ENCODE measurements around the gene KRT86. TPM values are rescaled to one million over a fixed set of nuclear protein-coding genes. Genes with fewer than 3 reads are reported as not detected.

KRT86 gene
- total RNA-seq, 1 donor from 2014 or later, result 0.45 TPM

GRCh38 chr12:52260361-52261207 is 13.9 kb upstream of the KRT86 start:
- ATAC-seq (no peak), DNase-seq (ENCODE audit: low spot score) (no peak)
- intact Hi-C loops (cut with DNase I), result no loop called here

DNA sequence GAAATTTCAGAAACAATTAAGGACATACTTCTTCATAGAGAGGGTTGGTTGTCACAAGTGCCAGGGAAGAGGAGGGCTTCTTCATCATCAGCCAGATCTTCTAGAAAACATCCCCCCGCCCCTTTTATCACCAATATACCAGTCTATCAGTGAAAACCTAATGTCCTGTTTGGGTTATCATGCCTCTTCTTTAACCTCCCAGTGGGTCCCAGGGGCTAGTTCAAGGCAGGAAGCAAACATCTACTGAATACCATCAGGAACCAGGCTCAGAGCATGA is 13.3 kb upstream of the KRT86 start:
- ATAC-seq (no peak), DNase-seq (ENCODE audit: low spot score) (no peak)
- intact Hi-C loops (cut with DNase I), result no loop called here

DNA sequence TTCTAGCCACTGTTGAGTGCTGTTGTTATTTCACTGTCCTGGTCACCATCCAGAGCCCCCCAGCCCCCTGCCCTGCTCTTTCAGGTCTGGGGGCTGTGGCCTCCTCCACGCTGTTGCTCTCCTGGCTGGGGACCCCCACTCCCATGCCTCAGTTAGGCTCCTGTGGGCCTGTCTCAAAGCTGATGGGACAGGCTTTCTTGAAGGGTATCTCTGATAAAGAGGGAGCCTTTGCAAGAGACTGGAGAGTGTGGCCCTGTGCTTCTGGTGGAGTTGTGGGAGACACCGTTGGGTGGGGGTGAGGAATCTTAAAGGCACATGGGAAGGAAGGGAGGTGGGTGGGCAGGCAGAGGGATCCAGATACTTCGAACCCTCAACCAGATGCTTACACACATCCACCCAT is 12.2 kb upstream of the KRT86 start:
- ATAC-seq, result no peak
- DNase-seq (ENCODE audit: low spot score), result no peak
- intact Hi-C loops (cut with DNase I), result no loop called here

DNA sequence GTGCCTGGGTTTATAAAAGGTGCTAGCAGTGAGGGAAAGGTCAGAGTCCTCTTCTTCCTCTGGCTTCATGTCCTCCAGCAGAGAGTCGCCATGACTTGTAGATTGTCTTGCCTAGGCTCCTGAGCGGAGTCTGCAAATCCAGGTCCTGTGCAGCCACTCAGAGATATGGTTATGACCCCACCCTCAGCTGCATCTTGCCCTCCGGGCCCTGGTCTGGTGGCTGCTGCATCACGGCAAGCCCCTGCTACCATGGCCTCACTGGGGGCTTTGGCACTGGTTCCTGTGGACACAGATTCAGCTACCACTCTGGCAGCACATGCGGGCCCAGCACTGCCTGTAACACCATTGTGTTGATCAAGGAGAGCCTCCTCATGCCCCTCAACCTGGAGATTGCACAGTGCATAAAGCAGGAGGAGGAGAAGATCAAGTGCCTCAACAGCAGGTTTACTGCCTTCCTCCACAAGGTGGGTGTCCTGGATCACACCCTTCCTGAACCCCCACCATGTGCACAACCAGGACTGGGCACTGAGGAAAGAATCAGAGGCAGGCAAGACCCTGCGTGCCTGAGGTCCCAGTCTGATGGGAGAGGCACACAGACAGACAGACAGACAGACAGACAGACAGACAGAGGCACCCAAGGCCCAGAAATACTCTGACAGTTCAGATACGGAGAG is 10.5 kb upstream of the KRT86 start:
- DNase-seq (ENCODE audit: low spot score) (no peak), ATAC-seq (no peak)
- intact Hi-C loops (cut with DNase I), result no loop called here

GRCh38 chr12:52264435-52264825 is 10.0 kb upstream of the KRT86 start:
- intact Hi-C loops (cut with DNase I), result no loop called here
- ATAC-seq (no peak), DNase-seq (ENCODE audit: low spot score) (no peak)

- no peak for ATAC-seq
Observed at GRCh38 chr12:52266514-52266913, 7.9 kb upstream of the KRT86 start.

GRCh38 chr12:52267266-52267665 is 7.2 kb upstream of the KRT86 start:
- intact Hi-C loops (cut with DNase I), result no loop called here
- ATAC-seq (no peak), DNase-seq (ENCODE audit: low spot score) (peak; percentile 7)

More at GRCh38 chr12:52266514-52266913, 7.9 kb upstream of the KRT86 start:
- DNase-seq (ENCODE audit: low spot score), result peak; percentile 42
- intact Hi-C loops (cut with DNase I), result no loop called here

DNA sequence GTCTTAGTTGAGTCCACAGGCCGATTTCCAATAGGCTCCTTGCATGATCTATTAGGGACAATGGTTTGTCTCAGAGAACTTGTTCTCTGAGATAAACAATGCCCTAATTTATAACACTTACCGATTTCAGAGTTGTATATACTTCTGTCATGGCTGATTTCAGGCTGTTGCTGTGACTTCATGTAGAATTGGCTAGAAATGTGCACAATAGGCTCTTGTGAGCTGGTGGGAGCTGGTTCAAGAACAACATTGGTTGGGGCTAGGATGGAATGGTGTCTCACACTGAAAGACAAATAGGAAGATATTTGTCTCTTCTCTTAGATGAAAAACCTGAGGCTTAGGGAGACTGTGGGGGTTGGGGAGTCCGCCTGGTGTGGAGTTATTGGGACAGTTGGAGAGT is 6.7 kb upstream of the KRT86 start:
- intact Hi-C loops (cut with DNase I), result no loop called here
- DNase-seq (ENCODE audit: low spot score), result no peak
- no peak for ATAC-seq

GRCh38 chr12:52268212-52268611 is 6.2 kb upstream of the KRT86 start:
- ATAC-seq, result no peak
- intact Hi-C loops (cut with DNase I), result no loop called here
- DNase-seq (ENCODE audit: low spot score), result no peak

DNA sequence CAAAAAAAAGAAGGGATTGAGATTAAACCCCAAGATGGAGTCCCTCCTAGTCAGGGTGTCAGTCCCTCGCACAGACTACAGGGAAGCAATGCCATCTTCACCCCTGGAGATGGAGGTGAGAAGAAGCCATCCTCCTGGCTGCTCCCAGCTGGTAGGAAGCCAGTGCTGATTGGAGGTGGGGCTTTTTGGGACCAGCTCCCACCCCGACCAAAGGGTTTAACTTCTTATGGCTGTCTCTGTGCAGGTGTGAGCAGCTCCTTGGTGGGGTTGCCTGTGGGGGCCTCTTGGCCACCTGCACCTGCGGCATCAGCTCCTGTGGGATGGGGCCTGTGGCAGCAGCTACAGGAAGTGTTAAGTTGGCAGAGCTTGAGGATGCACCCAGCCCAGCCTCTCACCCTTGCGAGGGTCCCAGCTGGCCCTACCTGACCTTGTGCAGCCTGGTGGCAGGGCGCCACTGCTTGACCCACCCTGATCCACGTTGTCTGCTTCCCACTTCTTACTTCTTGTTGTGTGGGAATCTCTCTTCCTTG is 3.8 kb upstream of the KRT86 start:
- peak; percentile 18 for DNase-seq (ENCODE audit: low spot score)
- intact Hi-C loops (cut with DNase I), result no loop called here
- no peak for ATAC-seq

DNA sequence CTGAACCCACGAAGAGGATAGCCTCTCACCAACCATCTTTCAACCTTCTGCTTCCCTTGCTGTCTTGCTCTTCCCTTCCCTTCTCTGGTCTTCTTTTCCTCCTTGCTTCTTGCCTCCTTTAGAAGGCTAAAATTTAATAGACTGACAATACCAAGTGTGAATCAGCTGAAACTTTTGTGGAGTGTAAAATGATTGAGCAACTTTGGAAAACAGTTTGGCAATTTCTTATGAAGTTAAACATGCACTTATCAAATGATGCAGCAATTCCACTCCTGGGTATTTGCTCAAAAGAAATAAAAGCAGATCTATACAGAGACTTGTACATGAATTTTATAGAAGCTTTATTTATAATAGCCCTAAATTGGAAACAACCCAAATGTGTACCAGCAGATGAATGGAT is 3.3 kb upstream of the KRT86 start:
- intact Hi-C loops (cut with DNase I), result no loop called here
- DNase-seq (ENCODE audit: low spot score) (no peak), ATAC-seq (no peak)

- intact Hi-C loops (cut with DNase I), result no loop called here
- no peak for ATAC-seq
- DNase-seq (ENCODE audit: low spot score), result no peak
Observed at GRCh38 chr12:52275686-52276085, 1.2 kb downstream of the KRT86 start.

DNA sequence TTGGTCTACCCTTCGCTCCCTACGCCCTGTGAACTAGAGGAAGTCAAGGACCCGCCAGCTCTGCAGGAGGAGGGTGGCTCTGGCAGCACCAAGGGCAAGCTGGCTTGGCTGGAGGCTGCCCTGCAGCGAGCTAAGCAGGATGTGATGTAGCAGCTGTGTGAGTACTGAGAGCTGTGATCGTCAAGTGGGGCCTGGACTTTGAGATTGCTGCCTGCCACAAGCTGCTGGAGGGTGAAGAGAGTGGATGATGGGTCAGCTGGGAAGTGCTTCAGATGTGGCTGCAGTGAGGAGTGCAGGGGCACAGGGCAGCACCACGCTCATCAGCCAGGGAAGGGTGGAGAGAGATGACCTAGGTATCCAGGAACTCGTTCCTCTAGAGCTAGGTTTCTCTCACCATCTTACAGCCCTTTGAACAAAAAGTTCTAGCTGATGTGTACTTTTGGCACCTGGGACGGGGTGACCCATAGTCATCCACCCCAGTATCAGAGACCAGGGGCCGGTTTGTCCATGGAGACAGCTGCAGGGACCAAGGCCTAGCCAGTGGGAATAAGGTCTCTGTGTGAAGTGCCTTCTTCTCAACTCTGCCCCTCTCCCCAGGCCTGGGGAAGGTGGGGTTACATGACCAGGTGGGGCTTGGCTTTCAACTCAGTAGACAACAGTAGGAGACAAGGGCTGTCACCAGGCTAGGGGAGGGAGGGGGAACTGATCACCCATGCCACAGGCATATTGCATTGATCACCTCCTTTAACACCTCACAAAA is 3.2 kb downstream of the KRT86 start:
- DNase-seq (ENCODE audit: low spot score), result no peak
- intact Hi-C loops (cut with DNase I), result no loop called here
- ATAC-seq, result no peak

DNA sequence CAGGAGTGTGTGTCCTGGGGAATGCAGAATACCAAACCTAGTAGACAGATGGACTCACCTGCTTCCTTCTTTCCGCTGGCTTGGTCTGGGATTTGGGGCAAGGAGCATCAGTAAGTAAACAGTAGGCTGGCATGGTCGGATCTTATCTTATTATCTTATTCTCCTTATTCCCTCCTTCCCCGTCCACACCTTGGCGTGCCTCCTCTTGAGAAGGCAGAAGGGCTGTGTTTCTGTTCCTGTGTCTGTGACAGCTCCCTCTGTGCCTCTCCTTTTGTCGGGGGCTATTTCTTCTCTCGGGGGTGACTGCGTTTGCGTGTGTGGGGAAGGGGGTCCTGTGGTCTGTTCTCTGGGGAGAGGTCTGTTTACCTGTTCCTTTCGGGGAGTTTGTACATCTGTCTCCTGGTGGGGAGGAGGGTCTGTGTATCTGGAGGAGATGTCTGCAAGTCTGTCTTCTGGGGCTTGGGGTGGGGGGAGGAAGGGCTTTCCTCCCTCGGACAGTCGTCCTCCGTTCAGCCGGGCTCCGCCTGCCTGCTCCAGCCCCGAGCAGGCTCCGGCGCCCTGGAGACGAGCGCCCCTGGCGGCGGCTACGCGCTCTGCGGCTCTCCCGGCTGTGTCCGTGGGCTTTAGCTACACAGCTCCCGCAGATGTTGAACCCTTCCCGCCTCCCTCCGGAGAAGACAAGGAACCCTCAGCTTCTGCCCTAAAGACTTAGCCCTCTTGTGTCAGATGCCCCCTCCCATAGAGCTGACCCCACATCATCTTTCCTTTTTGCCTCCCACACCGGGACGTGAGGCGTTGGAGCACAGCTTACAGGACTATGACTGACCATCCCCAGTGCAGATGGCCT is 4.4 kb downstream of the KRT86 start:
- intact Hi-C loops (cut with DNase I), result no loop called here
- ATAC-seq, result peak; percentile 82
- DNase-seq (ENCODE audit: low spot score), result peak; percentile 88

DNA sequence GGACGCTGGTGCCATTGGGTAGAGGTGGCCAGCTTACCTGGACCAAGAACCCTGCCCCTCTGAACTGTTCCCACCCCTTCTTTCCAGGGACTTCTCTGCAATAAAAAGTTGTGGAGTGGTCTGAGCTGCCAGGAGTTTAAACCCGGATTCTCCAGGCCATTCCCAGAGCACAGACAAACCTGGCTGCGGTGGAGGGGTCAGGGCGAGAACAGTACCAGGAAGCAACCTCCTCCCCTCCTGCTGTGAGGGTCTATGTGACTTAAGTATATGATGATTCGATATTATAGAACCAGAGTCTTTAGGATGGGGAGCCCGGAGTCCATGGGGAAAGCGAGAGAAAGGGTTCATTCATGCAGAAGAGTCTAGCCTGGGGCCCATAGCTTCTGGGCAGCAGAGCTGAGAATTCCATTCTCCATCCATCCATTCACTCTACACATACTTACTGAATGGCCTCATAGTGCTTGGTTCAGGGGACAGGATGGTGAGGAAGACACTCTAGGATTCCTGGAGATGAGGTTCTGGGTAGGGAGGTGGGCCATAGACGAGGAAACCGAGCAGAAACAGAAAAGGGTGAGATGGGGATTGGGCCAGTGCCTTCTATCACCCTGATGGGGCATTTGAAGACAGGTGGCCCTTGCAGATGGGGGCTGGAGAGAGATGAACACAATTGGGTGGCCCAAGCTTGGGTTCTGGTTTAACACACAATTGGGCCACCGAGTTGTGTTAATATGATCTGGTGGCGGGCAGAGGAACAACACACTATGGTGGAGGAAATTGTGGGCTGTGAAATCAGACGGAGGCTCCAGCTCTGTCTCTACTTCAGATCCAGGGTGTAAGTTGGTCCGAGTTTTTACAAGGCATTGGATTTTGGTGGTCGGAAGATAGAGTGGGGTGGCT is 5.2 kb downstream of the KRT86 start:
- intact Hi-C loops (cut with DNase I), result no loop called here
- DNase-seq (ENCODE audit: low spot score) (no peak), ATAC-seq (no peak)

- peak; percentile 87 for ATAC-seq
- intact Hi-C loops (cut with DNase I), result no loop called here
- DNase-seq (ENCODE audit: low spot score), result peak; percentile 72
Observed at GRCh38 chr12:52280319-52280795, 5.9 kb downstream of the KRT86 start.

- intact Hi-C loops (cut with DNase I), result no loop called here
- DNase-seq (ENCODE audit: low spot score) (peak; percentile 84), ATAC-seq (peak; percentile 81)
Observed at GRCh38 chr12:52280796-52281560, 6.5 kb downstream of the KRT86 start.

Data from sciatic nerve (tissue), 2 donors.